Cardiac septum (tissue), 1 donor: ENCODE measurements around the gene STARD4. TPM values are rescaled to one million over a fixed set of nuclear protein-coding genes. Genes with fewer than 3 reads are reported as not detected.

Source experiments
- DNase-seq: peaks from one replicate; pipeline ENCODE4 v3.0.0-alpha.2; 2020; ENCODE audit warnings: low spot score
- intact Hi-C: fragments of 100-400 bp; cut with DNase I; formaldehyde crosslinking; loops from one replicate; pipeline ENCODE4 v1.14.0; 2022
- total RNA-seq: library from RNA; stranded (reverse); fragmentation: NEBNext Ultra II Directional; extraction: Animal tissue kit (Norgen Biotek cat#: 25700); gene quantifications from one replicate; pipeline ENCODE4 v1.2.1, GENCODE V29; 2021
- donor health status: DM: no; HTN: no; CAD: no.

The STARD4 gene
- total RNA-seq, 1 donor from 2014 or later = 11.7 TPM

DNA sequence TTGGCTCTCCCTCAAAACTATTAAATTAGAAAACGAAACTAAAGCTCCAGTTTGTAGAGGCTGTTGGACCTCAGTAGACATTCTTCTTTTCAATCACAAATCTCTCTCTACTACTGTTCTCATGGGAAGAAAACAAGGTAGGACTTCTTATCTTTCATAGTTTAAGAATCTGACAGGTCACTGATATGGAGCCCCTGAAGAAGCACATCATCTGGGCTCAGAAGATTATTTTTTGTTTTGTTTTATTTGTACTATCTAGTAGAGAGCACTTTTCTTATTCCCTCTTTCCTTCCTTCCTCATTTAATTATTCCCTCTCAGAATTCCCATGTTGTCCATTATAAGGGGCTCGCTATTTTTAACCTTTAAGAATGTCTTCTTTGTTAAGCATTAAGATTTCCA, 26.3 kb downstream of the STARD4 start:
- intact Hi-C loops = no loop called here
- DNase-seq = no peak

DNA sequence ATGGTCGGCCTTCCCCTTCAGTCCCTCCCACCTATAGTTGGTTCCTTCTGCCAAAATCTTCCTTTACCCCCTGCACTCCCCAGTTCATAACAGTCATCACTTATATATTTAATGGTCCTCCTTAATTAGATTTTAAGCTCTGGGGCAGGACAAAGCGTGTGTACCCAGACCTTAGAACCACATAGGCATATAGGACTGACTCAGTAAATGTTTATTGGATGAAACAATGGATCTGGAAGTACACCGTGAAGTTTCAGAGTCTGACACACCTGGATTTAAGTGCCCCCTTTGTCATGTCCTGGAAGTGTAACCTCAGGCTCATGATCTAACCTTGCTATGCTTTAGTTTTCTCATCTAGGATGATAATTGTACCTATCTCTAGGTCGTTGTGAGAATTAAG, 32.0 kb downstream of the STARD4 start:
- intact Hi-C loops = no loop called here
- DNase-seq = no peak

DNA sequence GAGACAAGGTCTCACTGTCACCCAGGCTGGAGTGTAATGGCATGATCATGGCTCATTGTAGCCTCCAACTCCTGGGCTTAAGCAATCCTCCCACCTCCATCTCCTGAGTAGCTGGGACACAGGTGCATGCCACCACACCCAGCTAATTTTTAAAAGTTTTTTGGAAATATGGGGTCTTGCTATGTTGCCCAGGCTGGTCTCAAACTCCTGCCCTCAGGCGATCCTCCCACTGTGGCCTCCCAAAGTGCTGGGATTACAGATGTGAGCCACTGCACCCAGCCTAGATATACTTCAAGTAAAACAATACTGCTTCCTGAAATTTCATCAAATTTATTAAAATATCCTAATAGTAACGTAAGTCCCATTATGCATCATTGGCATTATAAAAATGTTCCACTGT, 33.4 kb downstream of the STARD4 start:
- DNase-seq = no peak
- intact Hi-C loops = no loop called here

DNA sequence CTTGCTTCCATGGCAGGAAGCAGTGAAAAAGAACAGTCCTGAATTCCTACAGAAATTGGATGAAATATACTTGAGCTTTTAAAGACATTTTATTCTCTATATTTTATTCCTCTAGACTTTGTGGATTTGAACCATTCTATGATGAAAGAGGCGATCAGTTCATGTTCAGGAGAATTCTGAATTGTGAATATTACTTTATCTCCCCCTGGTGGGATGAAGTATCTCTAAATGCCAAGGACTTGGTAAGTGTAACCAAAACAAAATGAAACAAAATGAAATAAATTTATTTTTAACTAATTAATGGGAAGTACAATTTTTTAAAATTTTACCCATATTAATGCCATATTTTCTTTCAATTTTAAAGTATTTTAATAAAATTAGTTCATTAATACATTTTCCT, 34.1 kb downstream of the STARD4 start:
- intact Hi-C loops = no loop called here
- no peak for DNase-seq

DNA sequence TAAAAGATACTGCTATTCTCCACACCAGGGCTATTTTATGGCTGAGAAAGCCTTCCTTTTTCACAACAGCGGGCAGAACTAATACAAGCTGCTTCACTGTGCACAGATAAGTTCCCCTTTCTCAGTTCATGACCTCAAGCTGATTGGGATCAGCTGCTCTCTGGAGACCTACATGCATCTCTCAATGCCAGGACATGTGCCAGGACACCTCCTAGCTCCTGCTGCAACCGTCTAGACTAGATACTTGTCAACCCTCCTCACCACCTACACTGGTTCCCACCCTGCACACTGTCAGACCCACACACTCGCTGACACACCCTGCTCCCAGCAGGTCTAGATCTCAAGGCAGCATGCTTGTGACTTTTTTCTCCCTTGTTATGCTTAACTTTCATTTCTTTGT, 39.8 kb downstream of the STARD4 start:
- intact Hi-C loops = no loop called here
- no peak for DNase-seq

DNA sequence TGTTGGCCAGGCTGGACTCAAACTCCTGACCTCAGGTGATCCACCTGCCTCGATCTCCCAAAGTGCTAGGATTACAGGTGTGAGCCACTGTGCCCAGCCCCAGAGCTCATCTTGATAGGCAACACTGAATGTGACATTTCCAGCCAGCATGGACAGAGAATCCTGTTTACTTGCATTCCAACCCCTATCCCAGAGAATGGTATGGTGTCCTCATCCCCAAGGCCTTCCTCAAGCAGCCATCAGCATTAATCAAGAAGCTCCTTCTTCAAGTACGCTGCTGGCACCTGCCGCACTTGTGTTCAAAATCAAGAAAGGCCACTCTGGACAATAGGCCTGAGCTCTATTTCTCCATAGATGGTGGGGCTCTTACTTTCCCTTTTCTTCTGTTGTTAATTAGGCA, 40.2 kb downstream of the STARD4 start:
- intact Hi-C loops = no loop called here
- no peak for DNase-seq

DNA sequence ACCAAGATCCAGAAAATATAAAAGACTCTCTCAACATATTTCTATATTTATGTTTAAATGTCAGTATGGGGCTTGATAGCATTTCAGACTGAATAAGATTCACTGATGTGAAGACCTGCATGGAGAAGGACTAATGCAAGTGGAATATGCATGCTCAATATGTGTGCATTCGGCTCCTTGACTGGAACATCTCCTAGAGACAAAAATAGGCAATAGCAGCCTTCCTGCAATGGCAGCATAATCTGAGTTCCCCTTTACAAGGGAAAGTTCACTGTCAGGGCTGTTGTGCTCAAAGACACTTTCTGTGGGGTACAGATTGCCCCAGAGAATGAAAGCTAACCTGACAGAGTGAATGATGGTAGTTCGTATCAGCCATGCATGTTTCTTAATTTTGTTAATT, 42.4 kb downstream of the STARD4 start:
- intact Hi-C loops = loop anchor here (10.0 kb wide), 1 partner anchor 305 kb away; no protein-coding TSS in a partner anchor
- no peak for DNase-seq

DNA sequence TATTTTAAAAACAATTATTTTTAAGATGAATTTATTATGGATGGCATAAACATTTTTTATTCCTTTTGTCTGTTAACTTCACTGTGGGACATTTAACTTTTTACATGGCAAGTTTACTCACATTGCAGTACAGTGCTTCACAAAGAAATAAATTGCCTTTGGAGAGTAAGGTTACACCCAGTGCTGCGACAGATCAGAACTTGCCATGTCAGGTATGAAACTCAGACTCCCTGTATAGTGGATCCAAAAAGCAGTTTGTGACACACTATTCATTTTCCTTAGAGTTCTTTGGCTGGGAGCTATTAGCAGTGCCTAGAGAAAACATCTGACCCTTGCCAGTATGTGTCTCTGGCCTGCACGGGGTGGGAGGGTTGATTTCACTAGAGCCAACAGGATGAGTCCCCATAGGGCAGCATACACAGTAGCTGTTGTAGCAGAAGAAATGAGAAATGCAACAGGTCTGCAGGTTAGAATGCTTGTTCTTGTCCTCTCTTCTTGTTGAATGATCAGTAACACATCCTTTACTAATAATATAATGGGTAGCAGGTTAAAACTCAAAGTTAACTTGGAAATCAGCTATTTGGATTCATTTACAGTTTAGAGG, 42.9 kb downstream of the STARD4 start:
- DNase-seq = no peak
- intact Hi-C loops = loop anchor here (10.0 kb wide), 1 partner anchor 305 kb away; no protein-coding TSS in a partner anchor

DNA sequence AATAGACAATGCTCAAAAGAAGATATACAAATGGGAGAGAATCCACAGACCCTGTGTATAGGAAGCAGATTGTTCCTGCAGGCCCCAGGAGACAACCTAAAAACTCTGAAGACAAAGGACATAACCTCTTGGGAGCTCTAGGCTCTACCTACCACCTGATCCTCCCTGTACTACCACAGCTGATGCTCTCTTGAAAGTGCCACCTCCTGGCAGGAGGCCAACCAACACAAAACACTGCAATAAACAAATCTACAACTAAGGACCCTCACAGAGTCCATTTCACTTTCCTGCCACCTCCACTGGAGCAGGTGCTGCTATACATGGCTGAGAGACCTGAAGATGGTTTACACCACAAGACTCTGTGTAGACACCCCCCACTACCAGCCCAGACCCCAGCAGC, 49.0 kb downstream of the STARD4 start:
- DNase-seq = no peak
- intact Hi-C loops = loop anchor here (10.0 kb wide), 1 partner anchor 299 kb away; no protein-coding TSS in a partner anchor

DNA sequence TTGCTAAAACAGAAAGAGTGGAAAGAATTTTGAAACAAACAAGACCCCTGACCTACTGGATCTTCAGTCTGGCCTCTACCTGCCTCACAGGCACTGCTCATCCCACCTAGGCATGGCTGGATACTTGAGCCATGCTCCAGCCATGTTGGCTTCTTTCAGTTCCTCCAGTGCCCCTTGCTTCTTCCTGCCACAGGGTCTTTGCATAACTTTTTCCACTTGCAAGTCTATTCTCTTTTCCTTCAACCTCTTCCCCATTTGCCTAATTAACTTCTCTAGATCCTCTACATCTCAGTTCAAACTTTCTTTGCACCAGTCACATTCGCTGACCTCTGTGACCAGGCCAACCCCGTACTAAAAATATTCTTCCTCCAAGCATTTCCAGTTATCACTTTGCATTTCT, 50.4 kb downstream of the STARD4 start:
- intact Hi-C loops = loop anchor here (10.0 kb wide), 1 partner anchor 297 kb away; no protein-coding TSS in a partner anchor

DNA sequence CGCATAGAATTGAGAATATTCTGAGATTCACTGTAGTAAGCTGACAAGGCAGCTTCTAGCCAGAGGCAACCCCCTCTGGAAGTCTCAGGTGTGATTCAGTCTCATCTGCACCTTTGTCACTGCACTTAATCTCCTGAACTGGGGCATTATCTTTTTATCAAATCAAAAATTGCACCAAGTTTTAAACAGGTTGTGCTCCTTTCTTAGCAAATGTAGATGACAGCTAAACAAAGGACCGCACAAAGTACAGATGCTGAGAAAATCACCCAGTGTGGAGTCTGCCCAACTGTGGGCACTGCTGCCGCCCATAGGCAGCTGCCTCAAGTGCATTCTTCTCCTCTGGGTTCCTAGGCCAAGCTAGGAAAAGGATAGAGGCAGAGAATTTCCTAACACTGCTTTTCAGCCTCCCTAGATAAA, 51.1 kb downstream of the STARD4 start:
- intact Hi-C loops = loop anchor here (10.0 kb wide), 1 partner anchor 296 kb away; no protein-coding TSS in a partner anchor
- DNase-seq = no peak

More for the DNA sequence above, 50.4 kb downstream of the STARD4 start:
- no peak for DNase-seq

DNA sequence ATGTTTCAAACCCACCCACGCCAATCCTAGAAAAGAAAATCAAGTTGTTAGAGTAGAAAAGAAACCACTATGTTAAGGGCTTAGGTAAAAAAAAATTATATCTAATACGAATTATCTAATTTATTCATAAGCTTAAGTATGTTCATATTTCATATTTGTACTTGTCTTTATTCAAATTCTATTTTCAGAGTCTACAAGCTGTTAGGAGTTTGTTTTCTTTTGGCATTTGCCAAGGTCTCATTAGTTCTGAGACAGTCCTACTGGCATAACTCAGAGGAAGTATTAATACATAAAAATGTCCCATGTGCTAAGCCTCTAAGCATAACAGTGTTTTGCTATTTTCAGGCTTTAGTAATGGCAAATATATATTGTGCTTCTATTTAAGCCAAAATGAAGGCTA, 57.6 kb downstream of the STARD4 start:
- intact Hi-C loops = no loop called here

DNA sequence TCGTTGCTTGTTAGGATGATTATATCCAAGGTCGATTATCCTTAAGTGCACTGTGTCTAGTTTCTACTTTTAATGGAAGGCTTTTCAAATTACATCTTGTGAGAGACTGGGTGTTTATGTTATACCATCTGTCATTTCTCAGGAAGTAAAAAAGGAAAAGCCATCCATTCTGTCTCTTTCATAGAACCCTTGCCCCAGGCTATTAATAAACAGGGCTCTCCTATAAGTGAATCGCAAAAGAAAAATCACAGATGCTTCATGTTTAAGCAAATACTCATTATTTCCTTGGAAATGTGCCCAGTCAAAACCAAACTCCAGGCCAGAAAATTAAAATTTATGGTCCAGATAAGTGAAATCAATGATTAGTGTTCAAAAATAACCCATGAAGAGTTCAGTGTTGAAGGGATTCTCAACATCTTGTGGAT, 58.1 kb downstream of the STARD4 start:
- intact Hi-C loops = no loop called here

More for the DNA sequence above, 57.6 kb downstream of the STARD4 start:
- no peak for DNase-seq

DNA sequence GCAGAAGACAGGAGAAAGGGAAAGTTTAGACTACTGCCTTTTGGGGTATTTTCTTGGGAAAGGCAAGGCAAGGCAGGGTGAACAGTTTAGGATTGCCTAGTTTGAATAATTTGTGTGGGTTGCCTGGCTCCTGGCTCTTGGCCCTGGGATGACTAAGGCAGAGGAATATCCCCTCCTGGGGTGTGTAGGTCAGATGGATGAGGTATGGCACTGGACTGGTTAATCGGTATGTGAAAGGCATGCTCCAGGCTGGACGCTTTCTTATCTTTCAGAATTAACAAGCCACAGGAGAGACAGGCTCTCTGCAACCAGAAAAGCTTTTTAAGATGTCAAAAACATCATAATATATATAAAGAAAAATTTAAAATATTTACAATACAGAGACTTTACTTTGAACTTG, 58.6 kb downstream of the STARD4 start:
- DNase-seq = no peak
- intact Hi-C loops = no loop called here

More for the DNA sequence above, 58.1 kb downstream of the STARD4 start:
- no peak for DNase-seq

DNA sequence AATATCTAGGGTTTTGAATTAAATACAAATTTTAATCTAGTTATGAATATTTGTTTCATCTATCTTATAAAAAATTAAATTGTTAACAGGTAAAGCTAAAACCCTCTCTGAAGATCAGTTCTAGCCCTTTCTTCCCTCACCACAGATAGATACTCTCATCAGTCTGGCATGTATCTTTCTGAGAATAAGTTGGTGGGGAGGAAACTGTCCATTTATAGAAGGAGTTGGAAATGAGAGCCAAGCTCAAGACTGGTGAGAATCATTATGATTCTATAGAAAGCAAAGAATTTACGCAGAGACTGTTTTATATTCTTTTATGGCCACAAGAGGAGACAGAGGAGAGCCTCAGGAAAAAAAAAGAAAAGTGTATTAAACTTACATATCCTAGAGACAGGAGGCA, 59.0 kb downstream of the STARD4 start:
- DNase-seq = no peak
- intact Hi-C loops = no loop called here

DNA sequence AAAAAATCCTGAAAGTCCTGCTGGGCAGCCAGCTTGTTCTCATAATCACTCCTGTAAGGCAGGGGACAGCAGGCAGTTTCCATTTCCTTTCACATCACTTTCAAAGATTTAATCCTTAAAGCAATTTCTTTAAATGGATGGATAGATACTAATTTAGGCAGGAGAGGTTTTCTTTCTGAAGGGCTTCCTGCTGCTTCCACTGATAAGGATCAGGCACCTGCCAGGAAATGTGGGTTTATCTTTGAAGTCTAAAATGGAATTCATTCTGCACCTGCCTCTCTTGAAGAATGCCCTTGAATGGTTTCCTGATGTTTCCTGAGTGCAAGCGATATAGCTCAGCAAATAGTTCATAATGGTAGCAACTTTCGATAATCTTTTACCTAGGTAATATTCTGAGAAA, 64.5 kb downstream of the STARD4 start:
- no peak for DNase-seq
- intact Hi-C loops = no loop called here

DNA sequence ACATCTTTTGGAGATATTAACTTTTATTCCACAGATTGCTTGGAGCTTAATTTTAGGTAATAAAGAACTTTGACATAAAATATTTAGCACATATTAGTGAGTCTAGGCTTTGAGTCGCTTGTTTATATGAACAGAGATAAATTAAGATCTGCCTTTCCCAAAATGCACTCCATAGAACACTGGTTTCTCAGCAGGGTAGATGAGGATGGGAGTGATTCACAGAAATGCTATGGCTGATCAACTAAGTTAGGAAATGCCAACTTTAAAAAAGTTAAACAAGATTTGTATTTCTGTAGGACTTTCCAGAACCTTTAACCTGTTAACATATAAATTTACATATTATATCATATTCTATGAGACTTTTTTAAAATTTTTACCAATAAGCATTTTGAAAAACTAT, 65.2 kb downstream of the STARD4 start:
- intact Hi-C loops = no loop called here
- DNase-seq = no peak

Other genes starting within 250 kb of the STARD4 start
- 24.1 TPM for gene NREP, start 244.7 kb upstream of the STARD4 start, total RNA-seq